COR-L47 (cell line): ENCODE measurements around the gene LRRC1.
A peak's percentile ranks its signal among the peaks of the same experiment; 100 is the strongest.

Source experiments
- DNase-seq: peaks from one replicate; lab custom pipeline; 2025; lab: John Stamatoyannopoulos, UW

The LRRC1 gene

GRCh38 chr6:53889365-53889764 is 94.6 kb downstream of the LRRC1 start:
- no peak for DNase-seq

DNA sequence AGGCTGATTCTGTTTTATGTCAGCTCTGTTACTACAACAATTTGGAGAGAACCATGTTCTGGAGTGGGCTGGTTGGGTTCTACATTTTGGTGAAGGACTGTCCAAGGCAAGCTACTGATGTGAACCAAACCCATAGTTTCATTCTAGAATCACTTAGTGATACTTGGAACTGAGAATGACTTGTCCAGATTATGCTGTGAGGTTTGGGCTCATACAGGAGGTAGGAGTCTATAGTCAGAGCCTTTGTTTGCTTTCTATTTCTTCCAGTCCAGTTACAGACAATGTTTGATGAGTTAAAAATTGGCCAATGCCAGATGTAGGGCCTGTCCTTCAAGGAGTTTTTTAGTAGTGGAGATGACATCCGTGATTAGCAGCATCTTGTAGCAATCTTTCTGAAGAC is 97.9 kb downstream of the LRRC1 start:
- DNase-seq, result no peak

DNA sequence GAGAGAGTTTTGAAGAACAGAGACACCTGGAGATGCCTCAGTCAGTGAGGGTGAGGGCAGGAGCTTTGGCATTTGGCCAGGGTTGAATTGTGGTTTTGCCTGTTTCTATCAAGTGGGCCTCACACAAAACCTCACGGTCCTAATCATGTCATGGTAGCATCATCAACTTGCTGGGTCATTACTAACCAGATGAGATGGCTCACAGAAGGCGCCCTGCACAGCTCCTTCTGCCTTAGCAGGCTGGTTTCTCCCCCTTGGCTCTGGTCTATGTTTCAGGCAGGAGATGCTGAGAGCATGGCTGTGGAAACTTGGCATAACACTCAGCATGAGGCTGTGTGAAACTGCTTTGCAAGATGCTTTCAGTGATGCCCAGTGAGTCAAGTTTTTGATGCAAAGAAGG is 99.3 kb downstream of the LRRC1 start:
- DNase-seq, result peak; percentile 31

DNA sequence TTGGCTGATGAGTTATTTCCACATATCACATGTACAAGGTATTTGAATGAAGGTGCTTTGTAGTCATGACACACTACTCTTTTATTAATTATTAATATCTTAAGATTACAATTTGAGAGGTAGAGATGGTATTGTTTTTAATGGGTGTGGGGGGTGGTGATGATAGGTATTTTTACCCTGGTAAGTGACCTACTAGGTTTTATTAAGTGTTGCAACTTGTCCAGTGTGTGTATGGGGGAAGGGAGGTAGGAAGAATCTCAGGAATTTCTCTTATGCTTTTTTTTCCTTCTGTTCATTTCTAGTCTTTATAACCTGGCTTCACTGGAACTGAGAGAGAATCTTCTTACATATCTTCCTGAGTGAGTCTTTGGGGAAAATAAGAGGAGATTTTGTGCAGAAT is 101.4 kb downstream of the LRRC1 start:
- DNase-seq, result no peak

DNA sequence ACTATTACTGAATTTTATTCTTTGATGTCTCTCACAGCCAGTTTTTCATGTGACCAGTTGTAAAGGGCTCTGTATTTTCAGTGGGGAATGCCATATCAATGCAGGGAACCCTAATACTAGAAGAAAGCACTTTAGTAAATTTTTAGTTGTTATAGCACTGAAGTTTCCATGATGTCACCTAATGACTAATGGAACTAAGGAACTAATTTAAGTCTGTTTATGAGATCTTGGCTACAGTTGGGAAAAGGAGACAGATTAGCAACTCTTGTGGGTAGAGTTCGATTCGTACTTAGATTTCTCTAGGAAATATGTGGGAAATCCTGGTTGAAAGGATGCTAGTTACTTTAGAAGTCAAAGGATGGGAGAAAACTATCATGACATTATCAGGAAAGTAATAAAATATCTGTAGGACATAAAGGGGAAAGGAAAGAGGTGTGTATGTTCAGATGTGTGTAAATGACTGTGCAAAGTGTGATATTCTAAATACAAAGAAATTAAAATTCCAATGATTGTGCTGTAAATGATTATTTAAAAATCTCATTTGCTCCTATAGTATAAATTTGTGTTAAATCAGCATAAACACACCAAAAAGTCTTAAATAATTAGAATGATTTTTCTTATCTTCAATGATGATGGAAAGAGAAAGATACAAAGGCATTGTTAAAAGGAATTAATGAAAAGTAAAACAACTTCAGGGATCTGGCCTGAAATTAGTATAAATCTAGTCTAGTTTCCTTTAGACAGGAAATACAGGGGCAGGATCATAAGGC is 103.4 kb downstream of the LRRC1 start:
- DNase-seq, result no peak

DNA sequence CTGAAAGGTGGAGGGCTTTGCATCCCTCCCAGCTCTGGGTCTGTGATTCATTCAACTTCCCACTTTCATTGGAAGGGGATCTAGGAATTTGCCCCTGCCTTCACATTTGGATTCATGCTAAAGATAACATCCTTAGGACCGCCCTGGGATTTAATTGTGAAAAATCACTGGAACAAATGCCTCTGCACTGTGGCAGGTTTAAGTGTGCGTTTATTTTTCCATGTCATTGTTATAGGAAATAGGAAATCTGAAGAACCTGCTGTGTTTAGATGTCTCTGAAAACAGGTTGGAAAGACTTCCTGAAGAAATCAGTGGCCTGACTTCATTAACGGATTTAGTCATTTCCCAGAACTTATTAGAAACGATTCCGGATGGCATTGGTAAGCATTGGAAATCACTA is 104.7 kb downstream of the LRRC1 start:
- DNase-seq, result no peak

GRCh38 chr6:53903357-53903756 is 108.6 kb downstream of the LRRC1 start:
- DNase-seq, result no peak

DNA sequence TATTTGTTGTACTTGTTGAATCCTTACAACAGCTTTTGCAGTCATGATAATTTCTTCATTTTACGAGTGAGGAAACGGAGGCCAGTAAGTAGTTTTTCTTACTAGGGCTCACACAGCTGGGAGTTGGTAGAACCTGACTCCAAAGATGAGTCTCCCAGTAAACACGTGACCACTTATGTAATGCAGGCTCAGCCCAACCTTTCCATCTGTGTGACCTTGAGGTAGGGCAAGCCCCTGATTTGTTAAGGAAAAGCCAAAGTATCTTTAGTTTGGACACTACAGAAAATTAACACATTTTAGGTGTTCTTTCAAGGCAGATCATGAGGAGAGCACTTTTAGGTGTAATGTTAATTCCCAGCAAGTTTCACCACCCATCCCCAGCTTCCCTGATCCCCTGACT is 111.3 kb downstream of the LRRC1 start:
- DNase-seq, result no peak

- no peak for DNase-seq
Observed at GRCh38 chr6:53906842-53907241, 112.0 kb downstream of the LRRC1 start.

- peak; percentile 21 for DNase-seq
Observed at GRCh38 chr6:53910834-53911233, 116.0 kb downstream of the LRRC1 start.

GRCh38 chr6:53912661-53913060 is 117.9 kb downstream of the LRRC1 start:
- no peak for DNase-seq

DNA sequence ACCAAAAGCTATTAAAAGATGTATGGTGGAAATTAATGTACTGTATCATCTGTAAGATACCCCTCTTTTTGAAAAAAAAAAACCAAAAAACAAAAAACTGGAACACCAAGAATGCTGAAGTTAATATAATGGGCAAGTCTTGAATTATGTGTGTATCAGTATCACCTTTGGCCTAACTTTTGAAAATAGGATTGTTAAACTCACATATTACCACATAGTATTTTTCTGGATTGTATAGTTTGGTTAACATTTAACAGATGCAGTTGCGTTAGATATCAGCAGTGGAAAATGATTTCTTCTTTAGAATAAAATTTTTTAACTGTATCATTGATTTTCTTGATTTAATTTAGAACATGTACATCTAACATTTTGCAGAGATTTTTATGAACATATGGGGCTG is 118.5 kb downstream of the LRRC1 start:
- no peak for DNase-seq

- DNase-seq, result no peak
Observed at GRCh38 chr6:53915026-53915691, 120.4 kb downstream of the LRRC1 start.

- DNase-seq, result no peak
Observed at GRCh38 chr6:53916804-53917463, 122.1 kb downstream of the LRRC1 start.

DNA sequence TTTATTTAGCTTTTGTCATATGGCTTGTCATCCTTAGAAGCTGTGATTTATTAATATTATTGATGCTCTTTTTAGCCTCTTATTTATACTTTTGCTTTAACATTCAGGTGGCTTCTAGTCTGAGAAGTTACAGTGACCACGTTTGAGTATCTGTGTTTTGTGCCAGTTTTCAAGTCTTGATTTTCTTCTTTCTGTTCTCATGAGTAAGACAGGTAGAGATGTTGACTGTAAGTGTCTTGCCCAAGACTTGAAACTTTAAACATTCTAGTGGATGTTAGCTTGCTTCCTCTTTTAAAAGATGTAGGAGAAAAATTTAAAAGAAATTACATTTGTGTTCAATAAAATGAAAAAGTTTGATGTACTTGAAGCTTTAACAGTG is 122.6 kb downstream of the LRRC1 start:
- no peak for DNase-seq

DNA sequence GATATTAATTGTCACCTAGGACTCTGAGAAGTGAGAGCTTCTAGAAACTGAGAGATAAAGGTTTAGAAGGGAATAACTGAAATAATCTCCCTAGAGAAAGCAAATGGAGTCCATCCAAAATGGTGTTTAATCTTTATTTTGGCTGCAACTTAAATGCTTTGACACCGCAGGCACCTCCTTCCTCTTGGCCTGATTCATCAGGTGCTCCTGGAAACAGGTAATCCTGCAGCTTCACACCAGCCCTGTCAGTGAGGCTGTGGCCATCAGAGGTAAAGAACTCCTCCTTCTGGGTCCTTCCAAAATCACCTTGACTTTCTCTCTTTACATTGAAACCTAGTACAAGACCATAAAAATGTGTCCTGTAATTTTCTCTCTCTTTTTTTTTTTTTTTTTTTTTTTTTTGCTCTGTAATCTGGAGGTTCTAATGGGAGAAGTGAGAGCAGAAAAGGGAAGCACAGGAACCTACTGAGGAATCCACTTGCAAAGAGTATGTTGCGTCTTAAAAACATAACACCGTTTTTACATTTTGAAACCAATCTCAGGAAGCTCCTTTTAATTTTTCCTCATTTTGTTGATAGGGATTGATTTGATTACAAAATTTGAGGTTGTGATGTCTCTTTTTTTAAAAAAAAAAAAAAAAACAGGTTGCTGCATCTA is 124.2 kb downstream of the LRRC1 start:
- DNase-seq, result no peak

DNA sequence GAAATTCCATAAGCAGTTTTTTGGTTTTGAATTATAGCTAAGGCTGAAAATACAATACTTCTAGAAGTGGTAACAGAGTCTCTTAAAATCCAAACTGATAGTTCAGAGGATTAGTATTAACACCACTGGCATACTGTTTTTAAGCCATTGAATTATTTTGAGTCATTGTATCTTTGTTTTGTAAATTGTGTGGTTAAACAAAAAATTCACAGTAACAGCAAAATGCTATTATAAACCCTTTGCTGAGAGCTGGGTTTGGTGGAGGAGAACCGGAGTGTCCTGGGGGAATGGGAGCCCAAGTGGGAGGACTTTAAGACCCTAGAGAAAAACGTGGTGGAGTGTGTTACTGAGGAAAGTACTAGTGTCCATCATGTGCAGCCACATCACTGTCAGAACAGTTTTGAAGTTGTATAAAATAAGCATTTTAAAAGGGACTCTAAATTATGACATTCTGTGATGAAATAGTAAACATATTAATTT is 125.1 kb downstream of the LRRC1 start:
- DNase-seq, result no peak

DNA sequence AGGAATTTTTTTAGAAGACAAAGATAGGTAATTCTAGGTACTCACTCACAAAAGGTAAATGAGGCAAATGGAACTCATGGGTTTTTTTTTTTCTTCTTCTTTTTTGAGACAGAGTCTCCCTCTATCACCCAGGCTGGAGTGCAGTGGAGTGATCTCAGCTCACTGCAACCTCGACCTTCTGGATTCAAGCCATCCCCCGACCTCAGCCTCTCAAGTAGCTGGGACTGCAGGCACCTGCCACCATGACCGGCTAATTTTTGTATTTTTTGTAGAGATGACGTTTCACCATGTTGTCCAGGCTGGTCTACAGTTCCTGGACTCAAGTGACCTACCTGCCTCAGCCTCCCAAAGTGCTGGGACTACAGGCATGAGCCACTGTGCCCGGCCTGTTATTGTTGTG is 126.1 kb downstream of the LRRC1 start:
- DNase-seq, result no peak

GRCh38 chr6:53921639-53922038 is 126.8 kb downstream of the LRRC1 start:
- no peak for DNase-seq

DNA sequence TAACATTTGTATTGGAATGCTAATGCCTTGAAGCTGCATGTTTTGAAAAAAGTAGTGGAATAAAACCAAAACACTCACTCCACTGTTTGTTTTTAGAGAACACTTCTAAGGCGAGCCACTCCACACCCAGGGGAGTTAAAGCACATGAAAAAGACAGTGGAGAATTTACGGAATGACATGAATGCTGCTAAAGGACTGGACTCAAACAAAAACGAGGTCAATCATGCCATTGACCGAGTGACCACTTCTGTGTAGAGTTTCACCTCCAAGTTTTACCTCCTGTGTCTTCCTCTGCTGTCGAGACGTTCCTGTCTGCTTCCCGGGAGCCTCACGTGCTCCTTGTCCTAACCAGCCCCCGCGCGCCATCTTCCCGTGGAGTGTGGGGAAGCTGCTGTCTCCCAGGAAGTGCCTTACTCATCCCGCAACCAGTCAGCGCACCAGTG is 127.8 kb downstream of the LRRC1 start:
- DNase-seq, result no peak

DNA sequence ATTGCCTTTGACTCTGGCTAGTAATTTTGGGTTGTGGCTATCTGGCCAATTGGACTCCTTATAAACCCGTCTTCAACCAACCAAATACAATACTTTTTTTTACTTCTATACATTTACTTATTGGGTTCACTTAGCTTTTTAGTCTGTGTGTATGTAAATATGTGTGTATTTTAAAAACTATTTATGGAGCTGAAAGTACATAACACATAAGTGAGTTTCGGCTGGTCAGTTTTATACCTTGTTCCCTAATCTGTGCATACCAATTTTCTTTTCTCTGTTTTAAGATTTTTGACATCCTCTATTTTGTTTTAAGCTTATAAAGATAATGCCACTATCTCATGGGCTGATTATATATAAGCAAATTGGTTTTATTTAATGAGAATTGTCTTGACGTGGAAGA is 129.5 kb downstream of the LRRC1 start:
- no peak for DNase-seq

DNA sequence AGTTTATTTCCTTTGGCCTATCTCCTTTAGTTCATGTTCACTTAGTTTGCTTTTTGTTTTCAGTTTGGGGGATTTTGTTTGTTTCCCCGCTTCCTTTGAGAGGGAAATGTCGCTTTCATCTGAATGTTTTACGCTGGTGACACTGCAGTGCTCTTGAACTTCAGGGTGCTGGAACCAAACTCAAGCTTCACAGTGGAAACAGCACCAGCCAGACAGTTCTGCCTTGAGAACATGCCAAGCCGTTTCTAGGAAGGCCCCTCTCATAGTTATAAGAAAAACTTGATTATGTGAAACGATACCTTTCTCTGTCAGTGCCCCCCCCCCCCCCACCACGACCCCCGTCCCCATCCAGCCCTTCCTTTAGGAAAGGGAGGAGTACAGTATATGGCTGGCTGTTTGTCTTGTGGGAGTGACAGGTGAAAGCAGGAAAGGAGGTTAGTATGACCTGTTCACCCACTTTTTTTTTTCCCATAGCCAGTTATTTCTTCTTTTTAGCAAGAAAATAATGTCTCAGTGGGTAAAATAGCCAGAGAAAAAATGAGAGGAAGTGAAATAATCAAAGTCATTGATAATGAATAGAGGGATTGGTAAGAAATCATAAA is 130.1 kb downstream of the LRRC1 start:
- DNase-seq, result no peak
